ENCODE data around the gene PHIP.
"Not testable (repeated sequence)": the region's sequence is repeated elsewhere in the genome, so short reads cannot be mapped to it uniquely, and the experiment has no call there.

The PHIP gene

DNA sequence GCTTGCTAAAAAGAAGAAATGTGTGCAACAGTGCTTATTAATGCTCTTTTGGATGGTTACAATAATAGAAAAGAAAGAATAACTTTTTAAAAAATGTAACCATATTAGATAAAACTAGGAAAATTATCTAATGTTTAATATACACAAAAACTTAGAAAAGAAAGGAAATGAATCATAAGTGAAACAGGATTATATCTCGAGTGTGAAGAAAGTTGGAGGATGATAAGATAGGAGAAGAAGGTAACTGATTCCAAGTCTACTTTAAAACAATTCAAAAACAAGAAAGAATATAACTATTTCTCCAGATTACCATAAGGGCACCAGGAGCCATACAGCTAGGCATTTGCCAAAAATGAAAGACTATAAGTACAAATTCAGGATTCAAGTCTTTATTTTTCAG, 73.0 kb downstream of the PHIP start:
- DNase-seq: no peak

DNA sequence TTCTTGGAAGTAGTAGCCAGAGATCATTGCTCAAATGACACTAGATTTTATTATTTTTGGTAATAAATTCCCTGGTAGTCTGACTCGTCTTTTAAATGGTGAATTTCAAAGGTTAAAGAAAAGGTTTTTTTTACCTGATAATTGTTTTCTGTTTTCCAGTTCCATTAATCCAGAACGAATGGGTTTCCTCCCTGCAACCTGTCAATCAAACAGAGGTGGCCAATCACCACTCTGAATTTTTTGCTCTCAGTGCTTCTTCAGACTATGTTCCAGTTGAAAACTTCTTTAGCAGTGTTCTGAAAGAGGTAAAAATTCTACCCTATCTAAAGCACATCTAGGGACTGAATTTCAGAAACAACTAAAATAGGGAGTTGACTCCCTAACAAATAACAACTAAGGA, 73.8 kb downstream of the PHIP start:
- no peak for DNase-seq

DNA sequence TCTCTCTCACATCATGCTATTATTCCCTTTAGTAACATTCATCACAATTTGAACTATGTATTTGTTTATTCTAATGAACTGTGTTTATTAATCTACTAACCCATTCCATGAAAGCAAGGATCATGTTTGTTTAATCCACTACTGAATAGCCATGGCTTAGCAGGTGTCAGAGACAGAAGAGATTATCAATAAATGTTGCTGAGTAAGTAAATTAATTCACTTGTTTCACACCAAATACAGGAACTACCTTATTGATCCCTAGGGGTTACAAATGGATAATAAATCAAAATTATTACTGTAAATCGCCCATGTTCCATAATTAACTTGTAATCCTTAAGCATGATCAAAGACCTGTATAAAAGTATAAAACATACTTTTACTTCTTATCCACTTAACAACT, 76.6 kb downstream of the PHIP start:
- DNase-seq: no peak

DNA sequence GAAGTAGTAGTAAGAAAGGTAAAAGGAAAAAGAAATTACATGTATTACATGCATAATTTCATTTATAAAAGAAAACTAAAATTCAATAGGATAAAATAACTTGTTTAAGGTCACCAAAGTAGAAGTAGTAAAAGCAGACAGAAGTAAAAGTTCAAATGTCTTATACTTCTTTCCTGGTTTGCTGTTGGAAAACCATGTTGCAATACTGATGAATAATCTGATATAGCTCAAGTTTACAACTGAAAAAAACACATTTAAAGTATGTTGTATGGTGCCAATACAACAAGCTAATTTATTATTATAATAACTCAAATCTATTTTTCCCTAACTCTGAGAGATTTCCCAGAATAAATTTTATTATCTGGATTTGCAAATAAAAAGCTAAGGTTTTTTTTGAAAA, 78.3 kb downstream of the PHIP start:
- no peak for DNase-seq

DNA sequence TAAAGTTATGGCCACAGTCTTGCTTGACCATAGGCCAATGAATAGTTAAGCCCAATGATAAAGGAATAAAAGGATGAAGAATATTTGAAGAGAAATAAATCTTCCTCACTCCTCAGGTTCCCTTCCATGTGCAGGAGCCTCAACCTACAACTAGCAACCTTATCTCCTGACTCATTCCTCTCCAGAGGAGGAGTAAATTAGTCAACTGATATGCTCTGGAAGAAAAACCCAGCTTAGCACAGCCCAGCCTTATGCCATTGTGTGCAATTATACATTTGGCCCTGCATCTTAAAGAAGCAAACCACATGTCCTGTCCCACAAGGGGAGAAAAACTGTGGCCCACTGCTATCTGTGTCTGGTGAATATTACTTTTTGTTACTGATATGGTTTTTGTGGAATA, 82.1 kb downstream of the PHIP start:
- no peak for DNase-seq

DNA sequence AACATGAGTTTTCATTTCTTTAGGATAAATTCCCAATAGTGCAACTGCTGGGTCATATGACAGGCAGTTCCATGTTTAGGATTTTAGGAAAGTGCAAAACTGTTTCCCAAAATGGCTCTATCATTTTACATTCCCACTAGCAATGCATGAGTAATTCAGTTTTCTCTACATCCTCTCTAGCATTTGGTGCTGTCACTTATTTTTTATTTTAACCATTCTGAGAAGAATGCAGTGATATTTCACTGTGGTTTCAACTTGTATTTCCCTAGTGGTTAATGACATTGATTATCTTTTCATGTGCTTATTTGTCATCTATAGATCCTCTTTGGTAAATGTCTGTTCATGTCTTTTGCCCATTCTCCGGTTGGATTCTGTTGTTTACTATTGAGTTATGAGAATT, 82.7 kb downstream of the PHIP start:
- no peak for DNase-seq

DNA sequence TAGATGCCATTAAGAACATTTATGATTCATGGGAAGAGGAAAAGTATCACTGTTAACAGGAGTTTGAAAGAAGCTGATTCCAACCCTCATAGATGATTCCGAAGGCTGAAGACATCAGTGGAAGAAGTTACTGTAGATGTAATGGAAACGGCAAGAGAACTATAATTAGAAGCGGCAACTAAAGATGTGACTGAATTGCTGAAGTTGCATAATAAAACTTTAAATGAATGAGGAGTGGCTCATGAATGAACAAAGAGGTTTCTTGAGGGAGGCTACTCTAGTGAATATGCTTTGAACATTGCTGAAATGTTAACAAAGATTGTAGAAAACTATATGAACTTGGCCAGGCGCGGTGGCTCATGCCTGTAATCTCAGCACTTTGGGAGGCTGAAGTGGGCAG, 84.1 kb downstream of the PHIP start:
- no peak for DNase-seq

DNA sequence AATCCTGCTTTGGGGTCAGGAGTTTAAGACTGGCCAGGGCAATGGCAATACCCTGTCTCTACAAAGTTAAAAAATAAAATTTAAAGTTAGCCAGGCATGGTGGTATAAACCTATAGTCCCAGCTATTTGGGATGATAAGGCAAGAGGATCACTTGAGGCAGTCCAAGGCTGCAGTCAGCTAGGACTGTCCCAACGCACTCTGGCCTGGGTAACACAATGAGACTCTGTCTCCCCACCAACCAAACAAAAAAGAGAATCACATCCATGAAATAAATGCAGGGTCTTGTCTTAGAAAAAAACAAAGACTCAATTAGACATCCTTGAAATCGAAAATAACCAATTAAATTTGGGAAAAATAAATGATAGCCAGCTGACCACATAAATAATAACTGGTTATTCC, 88.9 kb downstream of the PHIP start:
- DNase-seq: no peak

DNA sequence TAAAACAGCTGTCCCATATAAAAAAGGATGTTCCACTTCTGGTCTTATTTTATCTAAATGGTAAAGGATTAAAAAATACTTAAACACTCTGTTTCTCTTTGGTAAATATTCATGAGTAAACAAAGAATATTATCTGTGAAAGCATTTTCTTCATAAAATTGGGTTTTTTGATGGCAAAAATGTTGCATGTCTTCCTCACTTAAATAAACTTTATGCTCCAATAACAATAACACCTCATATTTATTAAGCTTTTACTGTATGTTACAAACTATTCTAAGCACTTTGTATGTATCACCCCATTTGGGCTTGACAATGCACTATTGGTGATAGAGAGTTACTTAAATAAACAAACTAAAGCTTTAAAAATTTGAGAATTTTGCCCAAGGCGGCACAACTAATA, 91.9 kb downstream of the PHIP start:
- DNase-seq: no peak

DNA sequence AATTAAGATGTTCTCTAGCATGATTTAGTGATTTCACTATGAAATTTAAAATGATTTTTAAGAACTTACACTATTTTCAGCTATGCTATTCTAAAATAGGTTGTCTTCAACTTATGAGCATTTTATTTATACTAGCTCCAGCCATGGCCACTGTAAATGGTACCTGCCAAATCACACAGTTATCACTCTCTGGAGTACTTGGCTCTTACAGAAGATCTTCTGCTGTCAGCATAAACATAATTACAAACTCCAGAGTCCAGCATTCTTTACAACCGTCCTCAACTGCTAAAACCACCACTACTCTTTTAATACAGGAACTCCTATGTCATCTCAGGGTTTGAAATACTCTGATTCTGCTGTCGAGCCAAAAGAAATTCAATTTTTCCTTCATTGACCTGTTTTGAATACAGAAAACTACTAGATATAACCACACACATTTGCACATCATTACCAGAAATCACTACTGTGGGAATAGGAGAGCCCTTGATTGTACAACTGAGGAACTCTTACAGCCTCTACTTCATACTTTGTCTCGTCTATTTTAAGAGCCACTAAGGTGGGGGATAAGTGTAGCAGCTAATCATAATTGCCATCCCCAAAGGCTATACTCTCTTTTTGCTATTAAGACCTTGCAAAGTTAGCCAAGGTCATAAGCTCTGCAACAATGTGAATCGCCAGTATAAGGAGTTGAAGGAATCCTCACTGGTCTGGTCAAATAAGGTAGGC, 93.7 kb downstream of the PHIP start:
- DNase-seq: no peak

DNA sequence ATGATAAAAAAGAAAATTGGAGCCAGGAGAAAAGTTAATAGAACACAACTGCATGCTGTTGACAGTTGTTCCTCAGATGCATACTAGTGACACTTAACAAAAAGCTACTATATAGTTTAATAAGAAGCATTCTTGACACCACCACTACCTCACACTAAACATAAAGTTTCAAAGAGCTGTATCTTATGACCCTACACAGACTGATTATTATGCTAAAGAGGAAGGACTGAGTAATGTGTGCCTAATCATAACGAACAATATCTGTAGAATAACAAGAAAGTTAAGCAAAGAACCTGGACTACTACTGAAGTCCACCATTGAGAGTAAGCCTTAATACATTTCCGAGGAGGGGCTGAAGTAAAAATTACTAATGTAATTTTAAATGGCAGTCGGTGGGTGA, 110.9 kb downstream of the PHIP start:
- no peak for DNase-seq

DNA sequence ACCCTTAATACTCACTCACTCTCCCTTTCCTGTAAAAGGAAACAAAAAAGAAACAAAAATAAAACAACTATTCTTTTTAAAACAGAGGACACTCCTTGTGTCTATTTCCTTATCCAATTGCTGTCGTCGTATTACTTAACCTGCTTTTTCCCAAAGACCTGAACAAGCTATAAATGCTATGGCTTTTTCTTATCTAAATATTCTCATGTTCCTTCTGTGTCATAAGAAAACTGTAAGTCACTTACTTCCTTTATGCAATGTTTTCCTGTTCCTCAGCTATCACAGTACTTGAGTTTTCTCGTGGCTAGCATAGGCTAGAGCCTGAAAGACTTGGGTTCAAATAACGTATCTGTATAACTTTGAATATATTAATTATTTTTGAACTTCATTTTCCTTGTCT, 111.5 kb downstream of the PHIP start:
- no peak for DNase-seq

DNA sequence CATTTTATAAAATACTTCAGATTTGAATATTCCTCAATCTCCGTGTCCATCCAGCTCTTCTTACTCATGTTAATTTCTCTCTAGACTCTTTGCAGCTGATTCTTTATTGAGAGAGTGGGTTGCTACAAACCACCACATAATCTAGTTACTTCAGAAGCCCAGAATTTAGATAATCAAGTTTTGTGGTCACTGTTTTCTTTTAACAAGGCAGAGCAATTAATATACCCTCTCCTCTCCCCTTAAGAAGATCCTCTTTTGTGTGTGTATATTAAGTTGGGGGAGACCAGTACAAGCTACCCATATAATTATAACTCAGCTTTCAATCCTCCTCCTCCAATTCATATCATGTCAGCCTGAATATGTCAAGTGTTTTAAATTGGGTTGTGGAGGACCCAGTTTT, 115.6 kb downstream of the PHIP start:
- DNase-seq: no peak

DNA sequence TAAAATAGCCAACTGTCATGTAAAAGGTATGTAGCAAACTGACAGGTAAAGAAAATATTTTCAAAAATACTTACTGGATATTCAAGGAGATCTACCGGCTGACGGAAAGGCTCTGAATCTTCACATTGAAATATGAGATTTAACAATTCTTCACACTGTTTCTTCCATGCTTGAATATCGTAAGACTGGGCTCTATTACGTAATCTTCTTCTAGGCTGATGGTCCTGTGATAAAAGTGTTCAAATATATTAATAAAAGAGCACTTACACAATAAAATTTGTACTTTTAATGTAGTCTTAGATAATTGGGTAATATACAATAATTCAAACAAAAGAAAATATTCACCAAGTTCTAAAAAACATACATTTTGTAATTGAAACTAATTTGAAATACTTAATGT, 123.3 kb downstream of the PHIP start:
- DNase-seq: no peak

DNA sequence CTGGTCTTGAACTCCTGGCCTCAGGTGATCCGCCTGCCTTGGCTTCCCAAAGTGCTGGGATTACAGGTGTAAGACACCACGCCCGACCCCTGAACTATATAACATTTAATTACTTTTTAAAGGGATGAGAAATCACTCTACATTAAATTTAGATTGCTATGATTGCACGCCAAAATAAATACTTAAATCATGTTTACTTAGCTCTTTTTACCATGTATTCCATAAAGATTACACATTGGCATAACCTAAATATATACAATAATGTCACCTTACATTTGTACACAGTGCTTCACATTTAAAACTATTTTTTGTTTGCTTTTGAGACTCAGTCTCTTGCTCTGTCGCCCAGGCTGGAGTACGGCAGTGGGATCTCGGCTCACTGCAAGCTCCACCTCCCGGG, 124.3 kb downstream of the PHIP start:
- no peak for DNase-seq

DNA sequence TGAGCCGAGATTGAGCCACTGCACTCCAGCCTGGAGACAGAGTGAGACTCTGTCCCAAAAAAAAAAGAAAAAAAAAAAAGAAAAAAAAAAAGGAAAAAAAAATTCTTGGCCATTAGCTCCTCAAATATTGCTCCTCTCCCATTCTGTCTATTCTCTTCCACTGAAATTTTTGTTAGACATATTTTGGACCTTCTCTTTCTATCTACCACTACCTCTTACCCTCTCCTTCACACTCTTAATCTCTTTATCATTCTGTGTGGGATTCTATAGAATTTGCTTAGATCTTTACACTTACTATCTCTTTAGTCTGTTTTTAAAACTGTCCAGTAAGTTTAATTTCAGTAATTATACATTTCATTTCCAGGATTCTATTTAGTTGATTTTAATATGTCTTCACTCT, 125.7 kb downstream of the PHIP start:
- no peak for DNase-seq

DNA sequence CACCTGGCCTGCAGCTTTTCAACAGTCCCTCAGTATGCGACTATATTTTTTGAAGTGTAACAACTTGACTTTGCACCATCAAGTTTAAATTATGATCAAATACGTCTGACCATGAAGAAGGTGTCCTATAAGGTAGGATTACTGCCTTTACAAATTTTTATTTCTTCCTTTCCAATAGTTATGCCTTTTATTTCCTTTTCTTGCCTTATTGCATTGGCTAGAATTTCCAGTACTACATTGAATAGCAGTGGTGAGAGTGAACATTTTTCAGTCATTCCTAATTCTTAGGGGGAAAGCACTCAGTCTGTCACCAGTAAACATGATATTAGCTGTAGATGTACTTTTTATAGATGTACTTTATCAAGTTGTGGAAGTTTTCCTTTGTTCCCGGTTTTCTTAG, 129.3 kb downstream of the PHIP start:
- no peak for DNase-seq

DNA sequence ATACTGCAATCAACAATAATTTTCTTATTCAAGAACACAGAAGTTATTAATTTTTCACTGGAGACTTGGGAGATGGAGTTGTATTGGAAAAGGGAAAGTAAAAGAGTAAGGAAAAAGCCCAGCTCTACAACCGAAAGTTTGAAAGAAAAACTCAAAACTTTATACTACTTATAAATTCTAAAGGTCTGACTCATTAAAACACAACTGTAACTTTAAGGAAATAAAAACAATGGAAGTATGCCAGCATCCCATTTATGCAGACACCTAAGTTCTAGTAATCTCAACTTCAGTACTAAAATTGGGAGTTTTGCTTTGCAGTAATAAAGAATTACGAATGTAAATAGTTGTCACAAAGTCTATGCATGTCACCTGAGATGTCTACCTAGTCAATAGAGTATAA, 130.1 kb downstream of the PHIP start:
- no peak for DNase-seq

DNA sequence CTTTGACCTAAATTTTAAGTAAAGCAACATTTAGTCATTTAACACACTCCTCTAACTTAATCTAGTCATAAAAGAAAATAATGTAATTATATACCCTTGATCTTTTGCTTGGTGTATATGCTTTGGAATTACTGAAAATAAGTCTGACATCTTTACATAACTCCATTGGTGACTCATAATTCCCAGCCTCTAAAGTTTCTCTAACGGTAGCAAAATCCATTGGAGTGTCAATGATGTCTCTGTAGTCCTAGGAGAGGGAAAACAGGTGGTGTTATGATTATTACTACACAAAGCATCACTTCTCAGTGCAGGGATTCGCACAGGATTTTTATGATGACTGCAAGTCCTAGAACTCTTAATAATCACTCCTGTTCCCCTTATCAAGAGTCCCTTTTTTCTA, 130.5 kb downstream of the PHIP start:
- no peak for DNase-seq

DNA sequence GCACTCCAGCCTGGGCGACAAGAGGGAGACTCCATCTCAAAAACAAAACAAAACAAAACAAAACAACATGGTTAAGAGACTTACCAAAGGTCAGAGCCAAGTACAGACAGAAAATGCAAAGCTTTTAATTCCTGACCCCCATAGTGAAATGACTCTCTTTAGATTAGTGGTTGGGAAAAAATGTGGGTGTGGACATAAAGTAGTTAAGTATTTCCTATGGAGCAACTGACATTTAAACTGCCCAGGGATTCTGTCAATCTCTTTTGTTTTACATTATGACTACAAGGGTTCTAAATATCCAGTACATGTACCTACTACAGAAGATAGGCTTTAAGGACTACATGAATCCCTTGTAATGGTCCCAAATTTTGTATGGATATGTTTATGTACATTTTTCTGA, 135.6 kb downstream of the PHIP start:
- no peak for DNase-seq

DNA sequence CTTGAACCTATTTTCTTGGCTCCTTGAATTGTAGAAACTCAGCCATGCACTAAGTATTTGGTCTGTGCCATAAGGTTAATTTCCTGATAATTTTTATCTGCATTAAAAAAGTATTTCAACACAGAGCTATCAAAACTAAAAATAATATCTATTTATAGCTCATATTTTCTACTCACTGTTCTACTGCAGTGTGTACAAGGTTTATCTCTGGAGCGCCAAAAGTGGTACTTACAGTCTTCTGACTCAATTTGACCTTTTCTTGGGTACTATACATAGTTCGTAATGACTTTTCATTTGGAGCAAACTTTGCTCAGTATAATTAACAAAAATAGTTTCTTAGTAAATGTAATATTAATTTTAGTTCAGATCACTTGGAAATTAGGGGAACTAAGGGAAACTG, 141.5 kb downstream of the PHIP start:
- DNase-seq: no peak

DNA sequence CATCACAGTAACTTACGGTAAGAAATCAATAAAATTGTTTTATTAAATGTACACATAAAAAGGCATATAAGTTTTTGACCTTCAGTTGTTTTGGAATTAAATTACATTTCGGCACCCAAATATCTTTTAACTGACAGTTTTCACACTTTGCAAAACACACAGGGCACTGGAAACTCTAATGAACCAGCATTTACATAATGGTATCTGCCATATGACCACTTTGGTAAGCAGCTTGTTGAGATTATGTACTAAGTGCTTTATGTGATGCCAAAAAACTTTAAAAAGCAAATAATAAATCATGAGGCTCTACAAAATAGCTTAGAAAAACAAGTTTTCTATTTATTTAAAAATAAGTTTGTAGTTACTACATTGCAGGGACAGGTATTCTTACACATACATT, 142.5 kb downstream of the PHIP start:
- no peak for DNase-seq

DNA sequence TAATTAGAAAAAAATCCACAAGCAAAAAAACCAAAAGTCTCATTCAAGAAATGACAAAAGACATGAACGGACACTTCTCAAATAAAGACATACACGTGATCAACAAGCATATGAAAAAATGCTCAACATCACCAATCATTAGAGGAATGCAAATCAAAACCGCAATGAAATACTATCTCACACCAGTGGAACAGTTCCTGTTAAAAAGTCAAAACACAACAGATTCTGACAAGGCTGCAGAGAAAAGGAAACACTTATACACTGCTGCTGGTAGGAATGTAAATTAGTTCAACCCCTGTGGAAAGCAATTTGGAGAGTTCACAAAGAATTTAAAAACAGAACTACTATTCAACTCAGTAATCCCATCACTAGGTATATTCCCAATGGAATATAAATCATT, 152.7 kb downstream of the PHIP start:
- DNase-seq: no peak

DNA sequence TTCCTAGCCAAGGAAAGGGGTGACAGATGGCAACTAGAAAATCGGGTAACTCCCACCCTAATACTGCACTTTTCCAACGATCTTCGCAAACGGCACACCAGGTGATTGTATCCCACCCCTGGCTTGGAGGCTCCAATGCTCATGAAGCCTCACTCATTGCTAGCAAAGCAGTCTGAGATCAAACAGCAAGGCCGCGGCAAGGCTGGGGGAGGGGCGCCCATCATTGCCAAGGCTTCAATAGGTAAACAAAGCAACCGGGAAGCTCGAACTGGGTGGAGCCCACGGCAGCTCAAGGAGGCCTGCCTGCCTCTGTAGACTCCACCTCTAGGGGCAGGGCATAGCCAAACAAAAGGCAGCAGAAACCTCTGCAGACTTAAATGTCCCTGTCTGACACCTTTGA, 156.9 kb downstream of the PHIP start:
- DNase-seq: not testable (repeated sequence)

DNA sequence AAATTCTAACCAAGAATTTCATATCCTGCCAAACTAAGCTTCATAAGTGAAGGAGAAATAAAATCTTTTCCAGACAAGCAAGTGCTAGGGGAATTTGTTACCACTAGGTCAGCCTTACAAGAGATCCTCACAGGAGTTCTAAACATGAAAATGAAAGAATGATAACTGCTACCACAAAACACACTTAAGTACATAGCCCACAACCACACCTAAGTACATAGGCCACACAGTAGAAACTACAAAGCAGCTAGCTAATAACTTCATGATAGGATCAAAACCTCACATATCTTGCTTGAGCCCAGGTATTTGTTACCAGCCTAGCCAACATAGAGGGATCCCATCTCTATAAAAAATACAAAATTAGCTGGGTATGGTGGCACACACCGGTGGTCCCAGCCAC, 160.3 kb downstream of the PHIP start:
- DNase-seq: no peak

DNA sequence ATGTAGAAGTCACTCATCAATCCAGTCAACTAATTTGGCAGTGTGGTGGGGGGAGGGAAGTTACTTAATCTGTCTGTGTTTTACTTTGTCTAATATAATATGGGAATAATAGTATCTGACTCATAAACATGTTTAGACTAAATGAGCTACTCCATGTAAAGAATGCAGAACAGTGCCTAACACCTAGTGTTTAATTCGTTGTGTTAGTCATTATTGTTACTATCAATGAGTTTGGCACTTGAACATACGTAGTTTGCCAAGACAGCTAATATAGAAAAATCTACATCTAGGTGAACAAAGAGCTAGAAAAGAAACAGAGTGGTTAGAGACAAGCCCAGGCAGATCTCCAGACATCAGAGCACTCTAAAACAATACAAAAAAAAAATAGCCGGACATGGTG, 161.6 kb downstream of the PHIP start:
- no peak for DNase-seq
